ENCODE results near the gene SETD1A. TPM values are rescaled to one million over a fixed set of nuclear protein-coding genes. Genes with fewer than 3 reads are reported as not detected.

SETD1A gene
- polyA plus RNA-seq, 2 of the 4 experiments (the other 2 are of a cell fraction), result 2.0 to 21.2 TPM

DNA sequence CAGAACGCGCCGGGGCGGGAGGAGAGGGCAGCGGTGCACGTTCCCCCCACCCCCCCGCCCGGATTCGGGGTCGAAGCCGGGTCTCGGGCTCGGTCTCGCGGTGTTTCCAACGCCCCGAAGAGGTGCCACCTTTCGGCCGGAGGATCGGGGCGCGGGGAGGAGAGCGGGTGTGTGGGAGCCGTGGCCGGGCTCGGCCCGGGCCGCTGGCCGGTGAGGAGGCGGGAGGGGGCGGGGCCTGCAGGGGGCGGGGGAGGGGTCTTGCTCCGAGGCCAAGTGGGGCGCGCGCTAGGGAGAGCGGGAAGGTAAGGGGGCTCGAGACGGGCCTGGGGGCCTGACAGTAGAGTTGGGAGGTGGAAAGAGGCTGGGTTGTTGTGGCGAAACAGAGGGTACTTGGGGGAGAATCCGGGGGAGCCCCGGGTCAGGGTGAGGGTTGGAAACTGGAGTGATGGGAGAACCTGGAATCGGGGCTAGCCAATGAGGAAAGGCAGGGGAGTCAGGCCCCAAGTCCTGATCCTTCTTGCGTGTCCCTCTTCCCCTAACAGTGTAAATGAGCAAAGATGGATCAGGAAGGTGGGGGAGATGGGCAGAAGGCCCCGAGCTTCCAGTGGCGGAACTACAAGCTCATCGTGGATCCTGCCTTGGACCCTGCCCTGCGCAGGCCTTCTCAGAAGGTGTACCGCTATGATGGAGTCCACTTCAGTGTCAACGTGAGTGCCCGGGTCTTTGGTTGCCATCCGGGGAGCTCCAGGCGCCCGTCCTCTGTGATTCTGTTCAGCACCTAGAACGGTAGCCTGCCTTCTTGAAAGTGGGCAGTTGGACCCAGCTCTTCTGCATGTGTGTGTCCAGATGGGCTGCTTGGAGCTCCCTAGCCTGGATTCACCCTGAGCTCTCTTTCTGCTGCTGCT, 873 bp downstream of the SETD1A start:
- ATAC-seq (peak; percentile 43 to 57), DNase-seq (ENCODE audit: low read depth in 1 of 2, low spot score in 1 of 2) (peak; percentile 67 to 80), FAIRE-seq (no peak)
- H3K4me3 ChIP-seq, result peak overlapping the region; percentile 77
- 52% methylated on average over 16 of the region's 55 CpGs for WGBS (ENCODE audit: missing lambda C conversion rate)
- peaks cover 19% of the 10 kb centered on the region for H3K4me1 ChIP-seq
- ChIA-PET POLR2A (interaction anchor here (0.6 to 1.6 kb wide), 5 partner anchors 12 to 915 kb away, joined by 3 to 5 read pairs (median 3); partner anchors contain the start of genes ZNF267, ZNF646 and ZNF668), CTCF (interaction anchor here (0.6 to 2.3 kb wide), 9 partner anchors 8 to 485 kb away, joined by 3 to 8 read pairs (median 3); partner anchors contain the start of gene HSD3B7)
- H3K27ac ChIP-seq, result peak overlapping the region; percentile 98 to 100
- TF ChIP-seq CHD2 (IDR thresholded peaks at IDR 0.05; ENCODE audit: low read length, partially characterized antibody) (peak; percentile 65), MAFK (IDR thresholded peaks at IDR 0.05; ENCODE audit: partially characterized antibody) (no peak)
- TF ChIP-seq, protein P1, sequence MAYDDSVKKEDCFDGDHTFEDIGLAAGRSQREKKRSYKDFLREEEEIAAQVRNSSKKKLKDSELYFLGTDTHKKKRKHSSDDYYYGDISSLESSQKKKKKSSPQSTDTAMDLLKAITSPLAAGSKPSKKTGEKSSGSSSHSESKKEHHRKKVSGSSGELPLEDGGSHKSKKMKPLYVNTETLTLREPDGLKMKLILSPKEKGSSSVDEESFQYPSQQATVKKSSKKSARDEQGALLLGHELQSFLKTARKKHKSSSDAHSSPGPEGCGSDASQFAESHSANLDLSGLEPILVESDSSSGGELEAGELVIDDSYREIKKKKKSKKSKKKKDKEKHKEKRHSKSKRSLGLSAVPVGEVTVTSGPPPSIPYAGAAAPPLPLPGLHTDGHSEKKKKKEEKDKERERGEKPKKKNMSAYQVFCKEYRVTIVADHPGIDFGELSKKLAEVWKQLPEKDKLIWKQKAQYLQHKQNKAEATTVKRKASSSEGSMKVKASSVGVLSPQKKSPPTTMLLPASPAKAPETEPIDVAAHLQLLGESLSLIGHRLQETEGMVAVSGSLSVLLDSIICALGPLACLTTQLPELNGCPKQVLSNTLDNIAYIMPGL (CRISPR knock-in tag; IDR thresholded peaks at IDR 0.05; ENCODE audit: borderline replicate concordance), result no peak
- peak overlapping the region; percentile 92 for H3K4me2 ChIP-seq
- no peaks in the 10 kb centered on the region for H3K9me3 ChIP-seq

DNA sequence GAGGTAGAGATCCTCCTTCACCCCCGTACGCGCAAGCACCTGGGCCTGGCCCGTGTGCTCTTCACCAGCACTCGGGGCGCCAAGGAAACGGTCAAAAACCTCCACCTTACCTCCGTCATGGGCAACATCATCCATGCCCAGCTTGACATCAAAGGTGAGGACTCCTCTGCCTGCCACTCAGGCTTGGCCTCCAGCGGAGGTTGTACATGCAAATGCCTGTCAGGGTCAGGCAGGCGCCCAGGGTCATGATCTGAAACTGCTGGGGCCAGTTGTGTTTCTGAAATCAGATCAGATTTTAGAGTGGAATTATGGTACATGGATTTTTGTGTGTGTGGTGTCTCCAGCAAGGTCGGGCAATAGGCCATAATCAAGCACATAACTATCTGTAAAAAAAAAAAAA, 3.8 kb downstream of the SETD1A start:
- no peak overlapping the region for H3K4me3 ChIP-seq
- peaks cover 14% of the 10 kb centered on the region for H3K4me1 ChIP-seq
- H3K27ac ChIP-seq, result no peak overlapping the region
- FAIRE-seq (no peak), DNase-seq (ENCODE audit: low read depth in 1 of 2, low spot score in 1 of 2) (no peak), ATAC-seq (no peak)
- WGBS (ENCODE audit: missing lambda C conversion rate), result 89% methylated on average over 10 of the region's 11 CpGs
- no peak for TF ChIP-seq NPAS2 (CRISPR knock-in tag; IDR thresholded peaks at IDR 0.05; ENCODE audit: borderline replicate concordance)
- no peak for TF ChIP-seq SMC3 (IDR thresholded peaks at IDR 0.05)
- TF ChIP-seq RFX5 (IDR thresholded peaks at IDR 0.05), result no peak
- no peak for TF ChIP-seq BHLHE40 (IDR thresholded peaks at IDR 0.05; ENCODE audit: low read depth, low read length)
- TF ChIP-seq POLR2A (IDR thresholded peaks at IDR 0.05; ENCODE audit: low read length), result no peak
- TF ChIP-seq GATA3 (IDR thresholded peaks at IDR 0.05; ENCODE audit: borderline replicate concordance), result no peak
- TF ChIP-seq FOSL2 (IDR thresholded peaks at IDR 0.05), result no peak
- TF ChIP-seq FOSL2 (CRISPR knock-in tag; IDR thresholded peaks at IDR 0.05), result no peak
- TF ChIP-seq SREBF2 (IDR thresholded peaks at IDR 0.05), result no peak
- no peak for TF ChIP-seq EHMT2 (IDR thresholded peaks at IDR 0.05; ENCODE audit: low read depth)
- TF ChIP-seq RAD21 (conservative IDR thresholded peaks at IDR 0.05 in 1 of 2, IDR thresholded peaks at IDR 0.05 in 1 of 2), result no peak
- ChIA-PET POLR2A (no interaction called here), CTCF (interaction anchor here (0.7 to 3.8 kb wide), 4 partner anchors 8 to 482 kb away, joined by 3 to 22 read pairs (median 6); no protein-coding TSS in a partner anchor)
- H3K4me2 ChIP-seq, result no peak overlapping the region
- H3K9me3 ChIP-seq, result no peaks in the 10 kb centered on the region

DNA sequence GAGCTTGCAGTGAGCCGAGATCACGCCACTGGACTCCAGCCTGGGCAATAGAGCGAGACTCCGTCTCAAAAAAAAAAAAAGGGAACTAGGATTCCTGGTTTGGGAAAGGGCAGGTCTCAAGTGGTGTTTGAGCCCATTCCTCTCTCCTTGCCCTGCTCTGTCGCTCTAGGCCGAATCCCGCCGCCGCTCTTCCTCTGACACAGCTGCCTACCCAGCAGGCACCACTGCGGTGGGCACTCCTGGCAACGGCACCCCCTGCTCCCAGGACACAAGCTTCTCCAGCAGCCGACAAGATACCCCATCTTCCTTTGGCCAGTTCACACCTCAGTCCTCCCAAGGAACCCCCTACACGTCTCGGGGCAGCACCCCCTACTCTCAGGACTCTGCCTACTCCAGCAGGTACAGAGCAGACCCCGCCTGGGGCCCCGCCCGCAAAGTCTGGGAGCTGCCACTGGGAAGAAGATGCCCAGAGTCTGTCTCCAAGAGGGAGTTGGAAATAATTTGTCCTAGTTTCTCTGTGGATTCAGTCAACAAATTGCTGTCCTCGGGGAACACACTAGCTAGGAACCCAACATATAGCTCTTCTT, 6.5 kb downstream of the SETD1A start:
- ChIA-PET CTCF (interaction anchor here (0.7 to 3.8 kb wide), 5 partner anchors 10 to 177 kb away, joined by 3 to 22 read pairs (median 4); partner anchors contain the start of gene HSD3B7), POLR2A (no interaction called here)
- Histone ChIP-seq H3K4me2 (no peak overlapping the region), H3K4me1 (peaks cover 6% of the 10 kb centered on the region), H3K4me3 (no peak overlapping the region), H3K27ac (no peak overlapping the region), H3K9me3 (no peaks in the 10 kb centered on the region)
- FAIRE-seq, result no peak
- WGBS (ENCODE audit: missing lambda C conversion rate), result 95% methylated on average over 18 of the region's 18 CpGs
- no peak for ATAC-seq
- no peak for DNase-seq (ENCODE audit: low read depth in 1 of 2, low spot score in 1 of 2)
- TF ChIP-seq POLR2AphosphoS2 (conservative IDR thresholded peaks at IDR 0.05; ENCODE audit: low read length) (no peak), RFX5 (IDR thresholded peaks at IDR 0.05) (no peak), RAD21 (conservative IDR thresholded peaks at IDR 0.05 in 1 of 2, IDR thresholded peaks at IDR 0.05 in 1 of 2) (no peak), JUN (IDR thresholded peaks at IDR 0.05) (no peak), RNF2 (IDR thresholded peaks at IDR 0.05; ENCODE audit: borderline replicate concordance, low read depth) (no peak), CHD2 (IDR thresholded peaks at IDR 0.05; ENCODE audit: low read length, partially characterized antibody) (no peak), FOXS1 (CRISPR knock-in tag; IDR thresholded peaks at IDR 0.05) (no peak)
- TF ChIP-seq, protein P2, sequence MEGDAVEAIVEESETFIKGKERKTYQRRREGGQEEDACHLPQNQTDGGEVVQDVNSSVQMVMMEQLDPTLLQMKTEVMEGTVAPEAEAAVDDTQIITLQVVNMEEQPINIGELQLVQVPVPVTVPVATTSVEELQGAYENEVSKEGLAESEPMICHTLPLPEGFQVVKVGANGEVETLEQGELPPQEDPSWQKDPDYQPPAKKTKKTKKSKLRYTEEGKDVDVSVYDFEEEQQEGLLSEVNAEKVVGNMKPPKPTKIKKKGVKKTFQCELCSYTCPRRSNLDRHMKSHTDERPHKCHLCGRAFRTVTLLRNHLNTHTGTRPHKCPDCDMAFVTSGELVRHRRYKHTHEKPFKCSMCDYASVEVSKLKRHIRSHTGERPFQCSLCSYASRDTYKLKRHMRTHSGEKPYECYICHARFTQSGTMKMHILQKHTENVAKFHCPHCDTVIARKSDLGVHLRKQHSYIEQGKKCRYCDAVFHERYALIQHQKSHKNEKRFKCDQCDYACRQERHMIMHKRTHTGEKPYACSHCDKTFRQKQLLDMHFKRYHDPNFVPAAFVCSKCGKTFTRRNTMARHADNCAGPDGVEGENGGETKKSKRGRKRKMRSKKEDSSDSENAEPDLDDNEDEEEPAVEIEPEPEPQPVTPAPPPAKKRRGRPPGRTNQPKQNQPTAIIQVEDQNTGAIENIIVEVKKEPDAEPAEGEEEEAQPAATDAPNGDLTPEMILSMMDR (IDR thresholded peaks at IDR 0.05), result no peak
- TF ChIP-seq, protein P3, sequence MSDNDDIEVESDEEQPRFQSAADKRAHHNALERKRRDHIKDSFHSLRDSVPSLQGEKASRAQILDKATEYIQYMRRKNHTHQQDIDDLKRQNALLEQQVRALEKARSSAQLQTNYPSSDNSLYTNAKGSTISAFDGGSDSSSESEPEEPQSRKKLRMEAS (IDR thresholded peaks at IDR 0.05), result no peak

All from A549 (cell line).